ENCODE measurements around the gene GRIN2C.

DNA sequence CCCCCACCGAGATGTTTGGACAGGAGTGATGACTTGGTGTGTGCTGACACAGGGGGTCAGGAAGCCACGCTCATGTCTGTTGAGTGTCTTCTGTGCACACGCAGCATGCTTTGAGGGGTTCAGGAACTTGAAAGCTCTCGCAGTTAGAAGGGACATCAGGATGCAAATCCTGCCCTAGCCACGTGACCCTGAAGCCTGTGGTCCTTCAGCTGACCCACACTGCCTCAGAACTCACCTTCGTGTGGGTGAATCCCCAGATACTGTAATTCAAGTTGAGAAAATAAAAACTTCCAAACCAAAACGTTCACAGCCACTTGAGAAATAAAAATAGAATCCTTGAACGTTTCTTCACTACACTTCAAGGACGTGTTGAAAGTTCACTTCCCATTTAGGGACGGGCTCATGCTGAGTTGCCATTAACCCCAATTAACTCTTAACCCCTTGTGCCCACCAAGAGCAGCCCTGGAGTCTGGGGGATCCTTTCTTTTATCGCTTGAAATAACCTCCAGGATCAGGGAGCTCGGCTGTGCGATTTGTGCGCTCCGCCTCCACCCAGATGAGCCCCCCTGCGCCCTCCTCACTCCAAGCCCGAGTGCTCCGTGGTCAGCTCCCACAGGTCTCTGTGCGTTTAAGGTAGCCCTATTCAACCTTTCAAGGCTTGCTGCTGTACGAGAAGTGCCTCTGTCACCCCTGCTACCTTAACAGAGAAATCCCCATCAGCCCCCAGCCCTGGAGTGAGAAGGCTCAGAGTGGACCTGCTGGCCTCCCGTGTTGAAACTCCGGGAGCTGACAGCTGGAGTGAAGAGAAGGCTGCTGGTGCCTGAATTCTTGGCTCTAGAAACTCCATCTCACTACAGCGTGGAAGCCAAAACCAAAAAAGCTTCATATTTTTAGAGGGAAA, 47.3 kb downstream of the GRIN2C start:
- TF ChIP-seq EZH2 (IDR thresholded peaks at IDR 0.05), result no peak
- TF ChIP-seq POLR2AphosphoS5 (IDR thresholded peaks at IDR 0.05; ENCODE audit: borderline replicate concordance, low read depth, low read length), result no peak

Measured in SK-N-MC (cell line).